Right forelimb (tissue), 1 donor: ENCODE measurements around the gene EIF5.

Experiments used
- DNase-seq: peaks from one replicate; pipeline ENCODE4 v3.0.0-alpha.2; 2018

Gene EIF5

DNA sequence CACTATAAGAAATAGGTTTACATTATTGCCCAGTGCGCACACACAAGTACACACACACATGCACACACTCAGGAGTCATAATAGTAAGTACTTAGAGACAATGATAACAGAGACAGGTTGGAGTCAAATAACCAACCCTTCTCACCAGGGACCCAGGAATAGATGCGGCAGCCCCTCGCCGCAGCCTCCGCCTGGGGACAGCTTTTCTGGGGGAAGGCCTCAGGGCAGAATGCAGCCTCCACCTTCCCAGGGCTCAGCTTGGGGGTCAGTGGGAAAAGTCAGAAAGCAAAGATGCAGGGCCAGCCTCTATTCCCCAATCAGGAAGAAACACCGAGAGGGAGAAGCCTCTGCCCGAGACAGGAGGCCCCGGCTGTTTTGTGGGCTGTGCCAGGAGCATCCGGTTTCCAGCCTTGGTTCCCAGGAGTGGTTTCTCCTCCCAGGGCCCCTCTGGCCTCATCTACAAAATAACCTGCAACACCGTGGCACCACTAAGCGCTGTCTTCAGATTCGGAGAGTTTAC, 23.4 kb upstream of the EIF5 start:
- DNase-seq: no peak

DNA sequence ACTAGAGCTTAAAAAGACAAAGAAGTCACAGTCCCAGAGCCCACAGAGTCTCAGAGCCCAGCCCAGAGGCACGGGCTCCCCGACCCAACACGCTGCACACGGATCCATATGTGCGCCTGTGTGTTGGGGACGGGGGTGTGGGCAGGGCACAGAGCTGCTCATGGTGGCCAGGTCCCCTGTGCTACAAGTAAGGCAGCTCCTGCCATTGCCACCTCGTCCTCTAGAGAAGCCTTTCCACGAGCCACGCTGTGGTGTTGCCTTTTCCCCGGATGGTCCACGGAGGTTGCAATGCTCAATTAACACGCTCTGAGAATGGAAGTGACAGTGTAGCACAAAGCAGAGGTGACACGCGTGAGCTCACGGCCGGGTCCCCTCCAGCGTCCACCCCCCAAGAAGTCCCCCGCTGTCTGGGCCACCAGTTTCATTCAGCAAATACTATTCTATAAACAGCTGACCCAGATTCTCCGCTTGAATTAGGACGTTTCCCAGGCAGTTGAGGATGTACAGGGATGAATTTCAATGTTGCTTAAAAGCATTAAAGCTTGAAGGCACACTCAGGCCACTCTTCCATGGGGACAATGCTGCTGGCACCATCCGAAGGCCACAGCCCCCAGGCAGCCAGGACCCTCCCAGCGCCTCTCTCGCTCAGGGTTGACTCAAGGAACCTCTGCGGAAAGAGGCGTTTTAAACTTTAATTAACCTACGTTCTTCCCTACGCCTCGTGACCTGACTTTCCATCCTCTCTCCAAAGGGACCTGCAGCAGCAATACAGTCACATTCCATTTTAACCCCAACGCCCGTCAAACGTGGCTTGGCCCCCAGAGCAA, 22.7 kb upstream of the EIF5 start:
- DNase-seq: no peak

DNA sequence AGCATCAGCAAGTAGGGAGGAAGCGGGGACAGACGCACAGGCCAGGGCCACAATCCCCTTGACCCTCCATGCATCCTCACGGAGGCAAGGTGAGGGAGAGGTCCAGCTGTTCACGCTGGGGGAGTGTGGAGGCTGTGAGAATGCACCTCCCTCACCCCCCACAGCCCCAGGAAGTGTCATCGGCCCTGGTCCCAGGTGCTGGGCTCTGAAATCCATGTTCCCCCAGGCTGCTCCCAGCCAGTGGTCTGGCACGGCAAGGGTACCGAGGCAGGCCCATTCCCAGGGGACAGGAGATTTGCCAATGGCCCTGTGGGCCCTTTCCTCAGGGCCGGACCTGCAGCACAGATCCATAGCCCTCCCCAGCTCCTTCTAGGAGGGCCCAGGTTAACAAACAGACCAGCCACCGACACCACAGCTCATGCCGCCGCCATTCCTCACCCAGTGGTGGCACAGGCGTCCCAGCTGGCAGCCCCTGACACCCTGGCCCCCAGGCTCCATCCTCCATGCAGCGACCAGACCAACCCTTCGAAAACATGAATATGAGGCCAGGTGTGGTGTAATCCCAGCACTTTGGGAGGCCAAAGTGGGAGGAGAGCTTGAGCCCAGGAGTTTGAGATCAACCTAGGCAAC, 21.9 kb upstream of the EIF5 start:
- DNase-seq: no peak

DNA sequence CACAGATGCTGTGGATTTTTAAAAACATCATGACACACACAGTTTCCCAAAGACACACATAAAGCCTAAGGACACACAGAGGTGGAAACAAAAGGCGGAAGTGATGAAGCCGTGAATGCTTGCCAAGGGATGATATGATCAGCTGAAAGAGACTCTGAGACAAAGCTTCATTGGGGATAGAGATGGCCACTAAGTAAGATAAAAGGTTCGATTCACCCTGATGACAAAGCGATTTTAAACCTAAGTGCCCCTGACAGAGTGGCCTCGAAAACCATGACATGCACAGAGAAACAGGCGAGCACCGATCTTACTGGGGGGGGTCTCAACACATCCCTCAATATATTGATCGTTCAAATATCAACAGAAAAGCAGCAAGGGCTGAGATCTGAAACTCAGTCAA, 20.3 kb upstream of the EIF5 start:
- DNase-seq: no peak

DNA sequence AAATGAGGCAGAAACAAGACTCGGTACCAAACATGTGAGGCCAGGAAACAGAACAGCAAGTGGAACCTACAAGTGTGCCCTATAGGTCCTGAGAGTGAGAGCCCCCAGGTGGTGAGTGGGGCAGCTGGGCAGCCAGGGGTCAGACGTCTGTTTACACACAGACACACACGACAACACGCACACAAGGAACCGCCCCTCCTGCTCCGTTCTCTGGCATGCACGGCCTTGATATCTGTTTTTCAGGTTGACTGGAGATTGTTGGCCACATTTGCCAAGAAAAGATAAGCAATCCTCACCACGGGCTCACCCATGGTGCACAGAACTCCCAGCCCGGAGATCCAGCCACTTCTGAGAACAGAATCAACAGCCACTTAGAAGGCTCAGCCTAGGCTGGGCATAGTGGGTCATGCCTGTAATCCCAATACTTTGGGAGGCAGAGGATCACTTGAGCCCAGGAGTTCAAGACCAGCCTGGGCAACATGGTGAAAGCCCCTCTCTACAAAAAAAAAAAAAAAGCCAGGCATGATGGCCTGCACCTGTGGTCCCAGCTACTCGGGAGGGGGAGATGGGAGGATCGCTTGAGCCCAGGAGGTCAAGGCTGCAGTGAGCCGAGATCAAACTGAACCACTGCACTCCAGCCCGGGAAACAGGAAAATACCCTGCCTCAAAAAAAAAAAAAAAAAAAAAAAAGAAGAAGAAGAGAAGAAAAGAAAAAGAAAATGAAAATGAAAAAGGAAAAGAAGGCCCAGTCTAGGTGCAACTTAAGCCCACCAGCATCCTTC, 19.4 kb upstream of the EIF5 start:
- no peak for DNase-seq

DNA sequence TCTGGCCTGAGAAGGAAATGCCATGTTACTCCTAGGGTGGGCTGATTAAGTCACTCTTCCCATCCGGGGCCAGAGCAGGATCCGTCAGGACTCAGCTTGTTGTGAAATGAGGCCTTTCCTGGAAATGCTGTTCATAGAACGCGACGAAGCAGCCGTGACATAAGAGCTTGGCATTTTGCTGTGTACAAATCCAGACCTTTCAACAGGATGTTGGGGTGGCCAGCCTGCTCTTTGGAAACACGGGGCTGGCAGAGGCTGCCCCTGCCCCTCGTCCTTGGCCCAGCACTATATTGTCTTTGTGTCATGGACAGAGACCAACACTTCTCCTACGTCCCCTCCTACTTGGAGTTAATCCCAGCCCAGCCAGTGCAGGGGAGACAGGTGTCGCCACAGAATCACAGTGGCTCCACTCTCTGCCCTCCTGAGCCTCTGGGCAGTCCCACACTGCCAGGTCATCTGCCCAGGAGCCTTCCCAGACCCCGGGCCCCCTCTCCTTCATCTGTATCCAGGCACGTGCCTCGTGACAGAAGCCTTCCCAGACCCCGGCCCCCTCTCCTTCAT, 18.6 kb upstream of the EIF5 start:
- no peak for DNase-seq

DNA sequence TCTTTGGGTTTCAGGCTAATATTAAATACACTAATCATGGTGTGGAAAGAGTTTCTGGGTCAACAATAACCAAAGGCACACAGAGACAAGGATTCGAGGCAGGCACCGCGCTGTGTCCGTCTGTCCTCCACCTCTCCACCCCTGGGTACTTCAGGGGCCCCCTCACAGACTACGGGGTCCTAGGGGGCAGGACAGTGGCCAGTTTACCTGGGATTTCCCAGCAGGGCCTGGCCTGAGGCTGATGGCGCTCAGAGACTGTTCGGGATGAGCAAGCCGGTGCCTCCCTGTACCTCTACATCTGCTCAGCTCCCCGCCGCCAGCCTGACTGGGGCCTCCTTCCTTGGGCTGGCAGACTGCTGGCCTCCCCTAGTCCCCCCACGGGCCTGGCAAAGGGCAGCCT, 18.1 kb upstream of the EIF5 start:
- no peak for DNase-seq

DNA sequence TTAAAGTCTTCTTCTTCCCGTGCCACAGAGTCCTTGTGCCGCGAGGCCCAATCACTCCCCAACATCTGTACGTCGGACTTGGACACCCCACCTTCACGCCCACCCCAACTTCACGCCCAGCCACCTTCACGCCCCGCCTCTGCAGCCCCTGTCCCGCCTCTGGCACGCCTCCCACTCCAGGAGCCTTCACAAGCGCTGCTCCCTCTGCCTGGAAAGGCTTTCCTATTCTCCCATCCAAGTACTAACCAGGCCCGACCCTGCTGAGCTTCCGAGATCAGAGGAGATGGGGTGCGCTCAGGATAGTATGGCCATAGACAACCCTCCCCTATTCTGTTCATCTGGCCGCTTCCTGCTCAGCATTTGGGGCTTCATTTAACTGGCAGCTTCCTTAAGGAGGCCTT, 17.3 kb upstream of the EIF5 start:
- no peak for DNase-seq

DNA sequence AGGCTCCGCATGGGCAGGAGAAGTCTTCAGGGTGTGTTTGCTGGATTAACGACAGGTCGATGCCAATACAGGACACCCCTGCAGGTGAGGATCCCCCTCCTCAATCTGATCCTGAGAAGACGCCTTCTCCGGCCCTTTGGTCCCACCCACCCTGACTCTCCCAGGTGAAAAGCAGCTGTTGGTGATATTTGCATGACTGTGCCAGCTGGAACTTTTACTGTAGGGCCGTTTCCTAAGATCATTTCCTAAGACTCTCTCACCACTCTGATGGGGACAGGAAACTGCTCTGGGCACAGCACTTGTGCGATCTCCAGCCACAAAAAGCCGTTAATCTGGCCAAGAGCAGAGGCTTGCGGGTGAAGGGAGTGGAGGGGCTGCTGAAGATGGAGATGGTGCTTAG, 16.8 kb upstream of the EIF5 start:
- DNase-seq: no peak

DNA sequence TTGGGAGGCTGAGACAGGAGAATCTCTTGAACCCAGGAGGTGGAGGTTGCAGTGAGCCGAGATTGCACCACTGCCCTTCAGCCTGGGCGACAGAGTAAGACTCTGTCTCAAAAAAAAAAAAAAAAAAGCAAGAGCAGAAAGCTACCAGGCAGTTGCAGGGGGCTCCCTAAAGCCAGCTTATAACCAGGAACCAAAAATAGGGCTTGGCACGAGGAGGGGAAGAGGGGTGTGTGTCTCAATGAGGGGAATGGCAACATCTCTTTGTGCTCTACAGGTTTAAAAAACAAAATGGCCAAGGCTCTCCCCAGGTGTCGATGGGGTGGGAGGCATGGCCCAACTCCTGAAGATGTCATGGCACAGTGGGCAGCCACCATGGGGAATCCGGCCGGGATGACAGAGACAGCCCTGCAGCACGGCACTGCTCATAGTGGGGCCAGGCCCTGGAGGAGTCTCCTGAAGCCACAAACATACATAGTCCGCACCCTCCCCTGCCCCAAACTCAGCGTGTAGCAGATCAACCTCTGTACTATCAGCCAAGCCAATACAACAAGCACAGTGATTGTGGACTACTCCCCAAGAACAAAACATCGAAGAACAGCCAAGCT, 16.0 kb upstream of the EIF5 start:
- DNase-seq: no peak

DNA sequence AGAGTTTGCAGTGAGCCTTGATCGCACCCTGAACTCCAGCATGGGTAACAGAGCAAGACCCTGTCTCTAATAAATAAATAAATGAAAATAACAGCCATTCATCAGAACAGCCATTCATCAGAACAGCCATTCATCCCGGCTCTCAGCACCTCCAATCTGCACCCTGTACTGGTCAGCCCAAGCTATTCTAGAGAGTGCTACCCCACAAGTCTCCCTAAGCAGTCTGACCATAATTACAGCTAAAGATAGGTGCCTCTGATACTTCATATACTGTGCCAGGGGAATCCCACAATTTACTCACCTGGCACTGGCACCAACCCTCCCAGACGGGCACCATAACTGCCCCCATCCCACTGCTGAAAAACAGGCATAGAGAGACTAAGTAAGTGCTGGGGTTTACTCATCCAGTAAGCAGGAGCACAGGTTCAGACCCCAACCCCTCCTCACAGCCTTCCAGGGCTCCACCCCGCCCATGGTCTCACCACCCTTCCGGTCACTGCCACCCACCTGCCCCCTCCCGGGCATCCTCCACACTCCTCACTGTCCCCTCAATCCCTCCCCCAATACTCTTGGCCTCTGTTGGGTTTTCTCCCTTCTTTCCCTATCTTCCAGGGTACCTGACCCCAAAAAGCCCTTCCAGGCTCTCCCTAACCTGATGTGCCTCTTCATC, 15.2 kb upstream of the EIF5 start:
- no peak for DNase-seq

DNA sequence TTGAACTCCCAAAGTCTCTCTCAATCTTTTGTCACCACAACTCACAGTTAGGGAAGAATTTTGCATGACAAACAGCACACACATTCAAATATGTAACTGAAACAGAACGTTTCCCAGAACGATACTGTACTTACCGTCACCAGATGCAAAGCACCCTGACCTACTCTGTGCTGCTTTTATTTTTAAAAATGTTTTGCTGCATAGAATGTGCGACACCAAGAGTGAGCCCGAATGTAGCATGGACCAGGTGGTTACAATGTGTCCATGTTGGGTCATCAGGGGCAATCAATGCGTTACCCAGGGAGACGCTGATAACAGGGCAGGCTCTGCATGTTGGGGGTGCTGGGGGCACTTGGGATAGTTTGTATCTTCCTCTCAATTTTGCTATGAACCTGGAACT, 14.6 kb upstream of the EIF5 start:
- no peak for DNase-seq

DNA sequence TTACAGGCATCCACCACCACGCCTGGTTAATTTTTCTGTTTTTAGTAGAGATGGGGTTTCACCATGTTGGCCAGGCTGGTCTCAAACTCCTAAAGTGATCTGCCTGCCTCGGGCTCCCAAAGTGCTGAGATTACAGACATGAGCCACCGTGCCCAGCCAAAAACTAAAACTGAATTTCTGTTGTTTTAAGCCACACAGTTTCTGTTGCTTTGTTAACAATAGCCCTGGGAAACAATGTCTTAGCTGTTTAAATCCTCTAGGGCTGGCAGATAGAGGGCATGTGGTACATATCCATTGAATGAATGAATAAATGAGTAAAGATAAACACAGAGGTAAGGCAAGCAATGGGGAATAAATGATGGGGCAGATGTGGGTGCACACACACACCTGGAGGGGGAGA, 8.0 kb upstream of the EIF5 start:
- no peak for DNase-seq

DNA sequence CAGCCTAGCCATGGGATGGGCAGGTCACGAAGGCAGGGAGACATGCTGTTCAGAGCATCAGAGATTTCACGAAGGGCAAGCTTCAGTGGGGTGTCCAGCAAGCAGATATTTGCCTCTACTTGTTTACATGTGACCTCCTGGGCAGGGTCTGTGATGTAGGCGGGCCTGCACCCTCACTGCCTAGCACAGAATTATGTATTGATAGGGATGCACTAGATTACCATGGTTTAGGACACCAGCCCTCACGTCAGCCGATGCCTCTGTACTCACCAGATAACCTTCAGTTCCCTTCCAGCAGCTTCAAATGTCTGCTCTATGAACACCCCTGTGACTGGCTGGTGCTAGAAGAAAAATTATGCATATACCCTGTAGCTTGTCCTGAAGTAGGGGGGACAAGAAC, 5.1 kb upstream of the EIF5 start:
- no peak for DNase-seq

DNA sequence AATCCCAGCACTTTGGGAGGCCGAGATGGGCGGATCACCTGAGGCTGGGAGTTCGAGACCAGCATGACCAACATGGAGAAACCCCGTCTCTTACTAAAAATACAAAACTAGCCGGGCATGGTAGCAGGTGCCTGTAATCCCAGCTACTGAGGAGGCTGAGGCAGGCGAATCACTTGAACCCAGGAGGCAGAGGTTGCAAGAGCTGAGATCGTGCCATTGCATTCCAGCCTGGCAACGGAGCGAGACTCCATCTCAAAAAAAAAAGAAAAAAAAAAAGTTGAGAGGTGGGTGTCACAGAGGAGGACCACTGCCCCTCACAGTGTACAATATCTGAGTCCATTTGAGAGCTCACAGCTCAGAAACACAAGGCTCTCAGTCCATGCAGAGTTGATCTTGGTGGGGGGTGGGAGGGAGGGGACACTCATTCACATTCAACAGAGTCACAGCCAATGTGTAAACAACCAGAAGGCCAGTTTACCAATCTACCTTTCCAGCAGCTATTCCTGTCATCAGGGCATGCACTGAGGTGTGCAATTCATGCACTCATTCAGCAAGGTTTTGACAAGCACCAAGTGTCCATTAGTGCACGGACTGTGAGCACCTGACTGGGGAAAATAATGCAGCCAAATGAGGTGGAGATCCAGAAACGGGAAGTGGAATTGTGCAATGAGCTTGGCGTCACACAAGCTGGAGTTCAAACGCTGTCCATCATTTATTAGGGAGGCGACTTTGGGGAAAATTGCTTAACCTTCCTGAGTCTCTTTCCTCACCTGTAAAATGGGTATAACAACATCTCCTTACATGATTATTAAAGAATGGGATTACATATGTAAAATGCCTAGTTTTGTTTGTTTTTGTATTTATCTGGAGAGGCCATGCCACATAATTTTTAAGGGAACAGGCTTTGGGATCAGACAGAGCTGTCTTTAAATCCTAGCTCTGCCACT, 4.4 kb upstream of the EIF5 start:
- no peak for DNase-seq

DNA sequence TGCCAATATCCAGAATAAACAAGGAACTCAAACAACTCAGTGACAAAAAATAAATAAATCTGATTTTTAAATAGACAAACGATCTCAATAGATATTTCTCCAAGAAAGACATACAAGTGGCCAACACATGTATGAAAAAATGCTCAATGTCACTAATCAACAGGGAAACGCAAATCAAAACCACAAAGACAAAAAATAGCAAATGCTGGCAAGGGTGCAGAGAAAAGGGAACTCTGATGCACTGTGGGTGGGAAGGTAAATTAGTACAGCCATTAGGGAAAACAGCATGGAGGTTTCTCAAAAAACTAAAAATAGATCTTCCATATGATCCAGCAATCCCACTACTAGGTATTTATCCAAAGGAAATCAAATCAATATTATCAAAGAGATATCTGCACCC, 3.5 kb upstream of the EIF5 start:
- no peak for DNase-seq

DNA sequence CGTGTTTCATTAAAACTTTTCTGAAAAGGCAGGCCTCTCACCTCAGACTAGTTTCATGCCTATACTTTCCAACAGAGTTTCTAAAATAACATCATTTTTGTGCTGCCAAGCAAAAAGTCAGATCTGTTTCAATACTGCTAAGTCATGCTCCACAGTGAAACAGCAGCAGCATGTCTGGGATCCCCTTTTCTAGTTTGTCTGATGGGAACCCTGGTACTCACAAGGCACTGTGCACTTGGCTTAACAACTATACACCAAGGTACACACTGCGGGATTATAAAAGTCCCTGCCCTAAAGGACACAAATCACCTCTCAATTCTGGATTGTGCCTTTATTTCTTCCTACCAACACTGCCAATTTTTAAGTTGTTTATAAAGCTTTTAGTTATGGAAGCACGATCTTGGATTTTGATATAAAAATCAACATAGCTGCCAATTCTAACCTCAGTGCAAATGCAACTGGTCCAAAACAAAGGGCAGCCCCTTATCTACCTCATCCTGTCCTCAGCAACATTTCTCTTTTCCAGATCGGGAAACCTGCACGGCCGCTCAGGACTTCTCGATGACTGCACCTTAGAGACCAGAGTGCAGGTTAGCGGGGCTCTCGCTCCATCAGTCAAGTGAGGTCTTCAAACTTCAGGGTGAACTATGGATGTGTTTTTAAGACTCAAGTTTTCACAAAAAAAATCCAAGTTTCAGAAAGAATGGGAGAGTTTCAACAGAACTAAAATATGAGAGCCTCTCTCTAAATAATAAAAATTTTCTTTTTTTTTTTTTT, 1.7 kb upstream of the EIF5 start:
- no peak for DNase-seq

DNA sequence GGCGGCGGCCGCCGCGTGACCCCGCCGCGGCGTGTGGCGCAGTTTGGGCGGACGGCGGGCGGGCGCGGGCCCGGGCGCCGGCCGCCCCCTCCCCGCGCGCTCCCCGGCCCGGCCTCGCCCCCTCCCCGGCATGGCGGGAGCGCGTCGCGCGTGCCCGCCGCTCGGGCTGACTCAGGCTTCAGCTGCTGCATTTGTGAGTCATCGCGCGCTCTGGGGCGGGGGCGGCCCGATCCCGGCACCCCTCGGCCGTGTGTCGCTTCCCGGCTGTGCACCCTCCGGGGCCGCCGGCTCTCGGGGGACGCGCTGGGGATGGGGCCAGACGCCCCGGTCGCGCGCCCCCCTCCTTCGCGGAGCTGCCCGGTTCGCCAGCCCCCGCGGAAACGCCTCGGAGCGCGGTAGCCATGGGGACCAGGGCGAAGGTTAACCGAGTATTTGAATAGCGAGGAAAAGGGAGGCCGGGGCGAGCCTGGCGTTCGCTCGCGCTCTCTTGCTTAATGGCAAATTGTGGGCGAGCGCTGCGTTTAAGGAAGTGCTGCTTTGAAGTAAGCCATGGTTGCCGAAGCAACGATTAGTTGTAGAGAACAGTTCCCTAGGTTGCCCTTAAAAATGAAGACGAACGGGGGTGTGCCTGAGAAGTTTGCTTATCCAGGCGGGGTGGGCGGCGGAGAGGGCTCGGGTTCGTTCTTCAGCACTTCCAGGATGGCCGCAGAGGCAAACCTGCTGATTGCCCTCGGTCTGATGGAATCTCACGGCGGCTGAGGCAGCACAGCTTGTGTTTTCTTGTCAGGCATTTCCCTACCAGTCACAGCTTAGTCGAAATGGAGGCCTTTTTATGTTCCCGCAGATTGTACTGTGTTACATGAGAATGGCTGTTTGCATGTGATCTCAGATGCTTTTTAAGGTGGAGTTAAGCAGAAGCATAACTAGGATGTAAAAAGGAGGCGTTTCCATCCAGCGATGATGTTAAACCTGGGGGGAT, 896 bp downstream of the EIF5 start:
- peak; percentile 80 for DNase-seq

DNA sequence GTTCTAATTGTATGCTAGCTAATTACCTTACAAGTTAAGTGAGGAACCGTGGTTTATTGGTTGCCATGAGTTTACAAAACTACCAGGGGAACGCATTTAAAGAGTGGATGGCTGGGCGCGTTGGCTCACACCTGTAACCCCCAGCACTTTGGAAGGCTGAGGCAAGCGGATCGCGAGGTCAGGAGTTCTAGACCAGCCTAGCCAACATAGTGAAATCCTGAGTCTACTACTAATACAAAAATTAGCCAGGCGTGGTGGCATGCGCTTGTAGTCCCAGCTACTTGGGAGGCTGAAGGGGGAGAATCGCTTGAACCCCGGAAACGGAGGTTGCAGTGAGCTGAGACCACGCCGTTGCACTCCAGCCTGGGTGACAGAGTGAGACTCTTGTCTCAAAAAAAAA, 2.2 kb downstream of the EIF5 start:
- no peak for DNase-seq
